Upper lobe of left lung (tissue), 6 donors: ENCODE measurements around the gene RELB. TPM values are rescaled to one million over a fixed set of nuclear protein-coding genes. Genes with fewer than 3 reads are reported as not detected.

Experiments
- ATAC-seq, 2 donors: fragments of 200-7000 bp; cut with Tn5 transposase; one replicate each; pipeline ENCODE4 v1.9.1; 2022; ENCODE audit warnings: mild to moderate bottlenecking in 2 of 2, moderate library complexity in 2 of 2; ENCODE audit not compliant: low FRiP score in 2 of 2
- DNase-seq, 2 donors: peaks; one replicate each; pipeline ENCODE4 v3.0.0-alpha.2; 2019 to 2020
- H3K27ac ChIP-seq, 4 donors: fragments of 200-600 bp; sonication (generic); one replicate each; pipeline ENCODE4 v1.5.1; 2016 to 2019
- H3K27me3 ChIP-seq, 4 donors: fragments of 200-600 bp; sonication (generic); one replicate each; pipeline ENCODE4 v1.5.1; 2017 to 2019
- H3K36me3 ChIP-seq, 4 donors: fragments of 200-600 bp; sonication (generic); one replicate each; pipeline ENCODE4 v1.5.1; 2016 to 2019
- H3K4me1 ChIP-seq, 4 donors: fragments of 200-600 bp; sonication (generic); one replicate each; pipeline ENCODE4 v1.5.1; 2018 to 2019
- H3K4me3 ChIP-seq, 4 donors: fragments of 200-600 bp; sonication (generic); one replicate each; pipeline ENCODE4 v1.5.1; 2017 to 2019; ENCODE audit warnings: mild to moderate bottlenecking in 2 of 4, moderate library complexity in 1 of 4
- H3K9me3 ChIP-seq, 4 donors: fragments of 200-600 bp; sonication (generic); one replicate each; pipeline ENCODE4 v1.5.1; 2018 to 2019
- EP300 ChIP-seq, 4 donors: sonication (generic); formaldehyde crosslinking; IDR thresholded peaks; one replicate each; pipeline ENCODE4 v1.5.1; 2017; ENCODE audit warnings: antibody characterized with exemption in 4 of 4, control low read depth in 2 of 4
- POLR2A ChIP-seq, 4 donors: fragments of 450-650 bp; IDR thresholded peaks; one replicate each; pipeline ENCODE4 v1.5.1; 2016 to 2017; ENCODE audit warnings: antibody characterized with exemption in 4 of 4, mild to moderate bottlenecking in 2 of 4
- POLR2AphosphoS5 ChIP-seq, 2 donors: sonication (generic); formaldehyde crosslinking; IDR thresholded peaks; one replicate each; pipeline ENCODE4 v1.5.1; 2017; ENCODE audit warnings: antibody characterized with exemption in 2 of 2
- WGBS, 2 donors: methylation state at CpG; one replicate each; pipeline ENCODE4 v1.1.5; 2017 to 2018; 5-methylcytosine and 5-hydroxymethylcytosine counted together
- total RNA-seq, 6 donors: library from RNA; depleted of rRNA in 4 of 6; stranded (reverse); fragments of >200 nt in 4 of 6; gene quantifications; one replicate each; pipeline versions ENCODE4 v1.1.0 to v1.2.1, GENCODE V29; 2016 to 2021
- TF ChIP-seq, protein P1 (sequence below), 6 experiments: fragments of 450-650 bp in 4 of 6; fragments of 200-600 bp in 2 of 6; sonication (generic) in 2 of 6; IDR thresholded peaks; one replicate each; pipeline ENCODE4 v1.5.1; 2016 to 2019; ENCODE audit warnings: antibody characterized with exemption in 6 of 6
- donor health status: DM: no; HTN: no; CAD: no; lungs with moderate emphysema.
- donor health status: DM: no; HTN: yes; CAD: no; lungs with severe emphysema.

RELB gene
- total RNA-seq, 6 donors from 2014 or later, result 4.0 to 31.1 (median 18.1) TPM

DNA sequence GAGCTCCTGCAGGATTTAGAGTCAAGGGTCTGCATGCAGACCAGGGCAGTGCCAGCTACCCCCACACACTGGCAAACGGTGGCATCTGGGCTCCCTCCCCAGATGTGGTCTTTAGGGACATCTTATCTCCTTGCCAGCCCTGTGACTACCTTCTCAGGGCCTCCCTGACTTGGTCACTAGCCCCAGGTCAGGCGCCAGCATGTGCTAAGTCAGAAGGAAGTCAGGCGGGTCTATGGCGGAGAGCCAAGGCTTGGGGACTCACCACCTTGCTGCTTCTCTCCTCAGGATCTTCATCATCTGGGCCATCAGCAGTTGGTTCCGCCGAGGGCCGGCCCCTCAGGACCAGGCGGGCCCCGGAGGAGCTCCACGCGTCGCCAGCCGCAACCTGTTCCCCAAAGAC lies 28.5 kb upstream of the RELB start:
- WGBS, 2 donors, result 80 to 94% methylated on average over 1 to 13 of the region's 13 CpGs
- TF ChIP-seq POLR2A (IDR thresholded peaks at IDR 0.05), result no peak
- no peak for TF ChIP-seq EP300 (IDR thresholded peaks at IDR 0.05)
- TF ChIP-seq, protein P1, sequence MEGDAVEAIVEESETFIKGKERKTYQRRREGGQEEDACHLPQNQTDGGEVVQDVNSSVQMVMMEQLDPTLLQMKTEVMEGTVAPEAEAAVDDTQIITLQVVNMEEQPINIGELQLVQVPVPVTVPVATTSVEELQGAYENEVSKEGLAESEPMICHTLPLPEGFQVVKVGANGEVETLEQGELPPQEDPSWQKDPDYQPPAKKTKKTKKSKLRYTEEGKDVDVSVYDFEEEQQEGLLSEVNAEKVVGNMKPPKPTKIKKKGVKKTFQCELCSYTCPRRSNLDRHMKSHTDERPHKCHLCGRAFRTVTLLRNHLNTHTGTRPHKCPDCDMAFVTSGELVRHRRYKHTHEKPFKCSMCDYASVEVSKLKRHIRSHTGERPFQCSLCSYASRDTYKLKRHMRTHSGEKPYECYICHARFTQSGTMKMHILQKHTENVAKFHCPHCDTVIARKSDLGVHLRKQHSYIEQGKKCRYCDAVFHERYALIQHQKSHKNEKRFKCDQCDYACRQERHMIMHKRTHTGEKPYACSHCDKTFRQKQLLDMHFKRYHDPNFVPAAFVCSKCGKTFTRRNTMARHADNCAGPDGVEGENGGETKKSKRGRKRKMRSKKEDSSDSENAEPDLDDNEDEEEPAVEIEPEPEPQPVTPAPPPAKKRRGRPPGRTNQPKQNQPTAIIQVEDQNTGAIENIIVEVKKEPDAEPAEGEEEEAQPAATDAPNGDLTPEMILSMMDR (IDR thresholded peaks at IDR 0.05), result no peak
- no peak for TF ChIP-seq POLR2AphosphoS5 (IDR thresholded peaks at IDR 0.05)
- Histone ChIP-seq H3K4me3 (no peak overlapping the region), H3K27me3 (no peaks in the 10 kb centered on the region), H3K4me1 (no peaks in the 10 kb centered on the region), H3K9me3 (no peaks in the 10 kb centered on the region), H3K27ac (no peak overlapping the region), H3K36me3 (peaks cover 22 to 71% (median 54%) of the 10 kb centered on the region in 4 donors)
- DNase-seq, result no peak
- no peak for ATAC-seq

- no peaks in the 10 kb centered on the region for H3K4me1 ChIP-seq
- H3K9me3 ChIP-seq, result no peaks in the 10 kb centered on the region
- peaks cover 29 to 73% (median 58%) of the 10 kb centered on the region in 4 donors for H3K36me3 ChIP-seq
- TF ChIP-seq, protein P1 (IDR thresholded peaks at IDR 0.05), result no peak
- TF ChIP-seq EP300 (IDR thresholded peaks at IDR 0.05) (no peak), POLR2A (IDR thresholded peaks at IDR 0.05) (no peak), POLR2AphosphoS5 (IDR thresholded peaks at IDR 0.05) (no peak)
- H3K4me3 ChIP-seq, result no peak overlapping the region
- WGBS, 2 donors, result 93 to 96% methylated on average over 20 to 21 of the region's 21 CpGs
- ATAC-seq (no peak), DNase-seq (no peak)
- H3K27ac ChIP-seq, result no peak overlapping the region
- no peaks in the 10 kb centered on the region for H3K27me3 ChIP-seq
Observed at GRCh38 chr19:44973982-44974735, 27.1 kb upstream of the RELB start.

DNA sequence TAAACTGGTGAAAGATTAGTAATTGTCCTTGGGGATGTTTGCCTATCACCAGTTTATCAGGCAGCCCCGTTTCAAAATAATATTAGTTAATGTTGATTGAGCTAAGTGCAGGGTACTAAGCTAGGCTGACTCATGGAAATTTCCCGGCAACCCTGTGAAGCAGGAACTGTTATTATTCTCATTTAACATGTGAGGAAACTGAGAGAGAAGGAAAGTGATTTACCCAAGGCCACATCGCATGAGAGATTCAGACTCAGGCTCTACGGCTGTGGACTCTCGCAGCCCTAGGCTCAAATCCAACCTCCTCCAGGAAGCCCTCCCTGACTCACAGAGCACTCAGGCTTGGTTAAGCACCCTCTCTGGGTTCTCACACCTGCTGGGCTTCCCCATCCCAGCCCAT lies 26.4 kb upstream of the RELB start:
- Histone ChIP-seq H3K36me3 (peaks cover 35 to 75% (median 65%) of the 10 kb centered on the region in 4 donors), H3K27ac (no peak overlapping the region), H3K27me3 (no peaks in the 10 kb centered on the region), H3K9me3 (no peaks in the 10 kb centered on the region), H3K4me3 (no peak overlapping the region), H3K4me1 (no peaks in the 10 kb centered on the region)
- no peak for DNase-seq
- no peak for TF ChIP-seq POLR2A (IDR thresholded peaks at IDR 0.05)
- TF ChIP-seq, protein P1 (IDR thresholded peaks at IDR 0.05), result no peak
- no peak for TF ChIP-seq POLR2AphosphoS5 (IDR thresholded peaks at IDR 0.05)
- TF ChIP-seq EP300 (IDR thresholded peaks at IDR 0.05), result no peak
- no peak for ATAC-seq
- 90 to 94% methylated on average over 5 of the region's 5 CpGs for WGBS, 2 donors

GRCh38 chr19:44975444-44975843 lies 25.8 kb upstream of the RELB start:
- DNase-seq (no peak), ATAC-seq (no peak)
- Histone ChIP-seq H3K27ac (no peak overlapping the region), H3K36me3 (peaks cover 35 to 81% (median 69%) of the 10 kb centered on the region in 4 donors), H3K27me3 (no peaks in the 10 kb centered on the region), H3K4me1 (no peaks in the 10 kb centered on the region), H3K9me3 (no peaks in the 10 kb centered on the region), H3K4me3 (no peak overlapping the region)
- 96 to 99% methylated on average over 4 of the region's 4 CpGs for WGBS, 2 donors
- TF ChIP-seq POLR2AphosphoS5 (IDR thresholded peaks at IDR 0.05) (no peak), EP300 (IDR thresholded peaks at IDR 0.05) (no peak), POLR2A (IDR thresholded peaks at IDR 0.05) (no peak)
- TF ChIP-seq, protein P1 (IDR thresholded peaks at IDR 0.05), result no peak

DNA sequence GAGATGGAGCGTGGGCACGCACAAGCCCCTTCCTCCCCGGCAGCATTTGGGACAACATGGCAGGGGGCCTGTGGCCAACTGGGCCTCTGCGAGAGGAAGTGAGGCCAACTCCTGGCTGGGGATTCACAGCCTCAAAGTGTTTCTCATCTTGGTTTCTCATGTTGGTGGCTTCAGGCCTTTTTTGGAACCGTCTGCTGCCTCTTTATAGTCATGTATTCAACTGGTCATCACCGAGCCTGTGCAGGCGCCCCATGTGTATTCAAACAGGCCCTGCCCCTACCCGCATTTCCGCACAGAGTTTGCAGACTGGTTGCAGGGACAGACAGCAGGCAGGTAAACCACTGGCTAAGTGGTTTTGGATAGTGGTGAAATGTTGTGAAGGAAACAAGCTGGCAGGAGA lies 17.3 kb upstream of the RELB start:
- TF ChIP-seq, protein P1 (IDR thresholded peaks at IDR 0.05), result no peak
- no peak for TF ChIP-seq POLR2AphosphoS5 (IDR thresholded peaks at IDR 0.05)
- no peak for TF ChIP-seq EP300 (IDR thresholded peaks at IDR 0.05)
- no peak for TF ChIP-seq POLR2A (IDR thresholded peaks at IDR 0.05)
- Histone ChIP-seq H3K36me3 (peaks cover 15 to 91% (median 66%) of the 10 kb centered on the region in 4 donors), H3K27ac (no peak overlapping the region), H3K4me1 (no peaks in the 10 kb centered on the region), H3K4me3 (no peak overlapping the region), H3K27me3 (no peaks in the 10 kb centered on the region), H3K9me3 (no peaks in the 10 kb centered on the region)
- DNase-seq (no peak), ATAC-seq (no peak)
- WGBS, 2 donors, result 89 to 95% methylated on average over 9 of the region's 9 CpGs
